SK-N-SH treated with all-trans-retinoic acid at 6 μM for 48 hours (cell line): Measurements from ENCODE around the gene LSM14A.

Experiments
- CSDC2 ChIP-seq: fragments of 250-450 bp; sonication (Bioruptor Pico); IDR thresholded peaks from 2 replicates; pipeline ENCODE4 v1.5.0; 2020; ENCODE audit warnings: mild to moderate bottlenecking, moderate library complexity
- ISL1 ChIP-seq: fragments of 250-450 bp; sonication (Bioruptor Pico); IDR thresholded peaks from 2 replicates; pipeline ENCODE4 v2.1.2; 2022; ENCODE audit warnings: mild to moderate bottlenecking, moderate library complexity
- ZFP3 ChIP-seq: fragments of 250-450 bp; sonication (Bioruptor Pico); IDR thresholded peaks from 2 replicates; pipeline ENCODE4 v1.5.0; 2020; ENCODE audit warnings: mild to moderate bottlenecking, moderate library complexity
- ZFP30 ChIP-seq: fragments of 450-650 bp; formaldehyde crosslinking; IDR thresholded peaks from 2 replicates; pipeline ENCODE4 v1.5.0; 2022; ENCODE audit warnings: mild to moderate bottlenecking, moderate library complexity
- ZNF70 ChIP-seq: fragments of 450-650 bp; formaldehyde crosslinking; IDR thresholded peaks from 2 replicates; pipeline ENCODE4 v1.5.0; 2020; ENCODE audit warnings: mild to moderate bottlenecking, moderate library complexity

DNA sequence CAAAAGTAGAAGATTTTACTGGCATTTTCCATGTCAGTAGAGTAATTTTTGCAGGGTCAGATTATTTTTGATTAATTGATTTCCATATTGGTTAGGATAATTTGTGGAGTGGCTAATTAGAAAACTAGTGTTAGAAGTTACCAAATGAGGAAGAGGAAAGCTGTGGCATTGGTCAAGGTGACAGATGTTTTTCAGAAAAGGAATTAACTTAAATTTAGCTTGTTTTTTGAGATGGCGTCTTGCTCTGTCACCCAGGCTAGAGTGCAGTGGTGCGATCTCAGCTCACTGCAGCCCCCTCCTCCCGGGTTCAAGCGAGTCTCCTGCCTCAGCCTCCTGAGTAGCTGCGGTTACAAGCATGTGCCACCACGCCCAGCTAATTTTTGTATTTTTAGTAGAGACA lies 28.8 kb downstream of the LSM14A start:
- TF ChIP-seq ISL1 (CRISPR knock-in tag) = no peak
- TF ChIP-seq ZFP30 (CRISPR knock-in tag) = no peak
- no peak for TF ChIP-seq ZFP3 (CRISPR knock-in tag)
- no peak for TF ChIP-seq CSDC2 (CRISPR knock-in tag)
- TF ChIP-seq ZNF70 (CRISPR knock-in tag) = no peak
